ENCODE results near the gene PPP1R14B.
A peak's percentile ranks its signal among the peaks of the same experiment; 100 is the strongest.

Gene PPP1R14B

DNA sequence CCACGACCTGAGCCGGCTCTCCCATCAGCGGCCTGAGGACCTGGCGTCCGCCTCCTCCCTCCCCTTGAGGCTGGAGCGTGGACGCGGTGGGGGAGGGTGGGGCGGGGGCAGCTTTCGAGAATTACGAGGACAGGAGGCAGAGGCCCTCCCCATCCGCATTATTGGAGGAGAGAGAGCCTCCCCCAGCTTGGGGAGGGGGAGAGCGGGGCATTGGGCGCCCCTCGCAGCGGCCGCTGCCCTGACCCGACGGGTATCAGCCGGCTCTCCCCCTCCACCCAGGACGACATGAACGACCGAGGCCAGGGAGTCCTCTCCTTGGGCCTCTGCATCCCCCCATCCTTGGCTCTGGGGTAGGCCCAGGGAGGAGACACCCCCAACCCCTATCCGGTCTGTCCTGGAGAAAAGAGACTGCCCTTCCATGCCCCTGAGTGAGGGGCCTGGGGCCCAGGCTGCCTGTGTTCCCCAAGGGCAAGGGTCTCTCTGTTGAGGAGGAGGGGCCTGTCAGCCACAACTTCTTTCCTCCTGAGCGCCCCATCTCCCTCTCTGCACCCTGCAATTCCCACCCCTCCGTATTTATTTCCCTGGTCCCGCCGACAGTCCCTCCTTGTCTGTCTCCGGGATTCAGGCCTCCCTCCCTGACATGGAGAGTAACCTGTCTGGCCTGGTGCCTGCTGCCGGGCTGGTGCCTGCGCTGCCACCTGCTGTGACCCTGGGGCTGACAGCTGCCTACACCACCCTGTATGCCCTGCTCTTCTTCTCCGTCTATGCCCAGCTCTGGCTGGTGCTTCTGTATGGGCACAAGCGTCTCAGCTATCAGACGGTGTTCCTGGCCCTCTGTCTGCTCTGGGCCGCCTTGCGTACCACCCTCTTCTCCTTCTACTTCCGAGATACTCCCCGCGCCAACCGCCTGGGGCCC, 39.4 kb upstream of the PPP1R14B start:
- in situ Hi-C loops (cut with HindIII; ENCODE audit: low sequenced_read_pairs) = no loop called here
- H3K4me3 ChIP-seq (ENCODE audit: low read depth, low read length) = peak overlapping the region; percentile 71
- TF ChIP-seq, protein P1, sequence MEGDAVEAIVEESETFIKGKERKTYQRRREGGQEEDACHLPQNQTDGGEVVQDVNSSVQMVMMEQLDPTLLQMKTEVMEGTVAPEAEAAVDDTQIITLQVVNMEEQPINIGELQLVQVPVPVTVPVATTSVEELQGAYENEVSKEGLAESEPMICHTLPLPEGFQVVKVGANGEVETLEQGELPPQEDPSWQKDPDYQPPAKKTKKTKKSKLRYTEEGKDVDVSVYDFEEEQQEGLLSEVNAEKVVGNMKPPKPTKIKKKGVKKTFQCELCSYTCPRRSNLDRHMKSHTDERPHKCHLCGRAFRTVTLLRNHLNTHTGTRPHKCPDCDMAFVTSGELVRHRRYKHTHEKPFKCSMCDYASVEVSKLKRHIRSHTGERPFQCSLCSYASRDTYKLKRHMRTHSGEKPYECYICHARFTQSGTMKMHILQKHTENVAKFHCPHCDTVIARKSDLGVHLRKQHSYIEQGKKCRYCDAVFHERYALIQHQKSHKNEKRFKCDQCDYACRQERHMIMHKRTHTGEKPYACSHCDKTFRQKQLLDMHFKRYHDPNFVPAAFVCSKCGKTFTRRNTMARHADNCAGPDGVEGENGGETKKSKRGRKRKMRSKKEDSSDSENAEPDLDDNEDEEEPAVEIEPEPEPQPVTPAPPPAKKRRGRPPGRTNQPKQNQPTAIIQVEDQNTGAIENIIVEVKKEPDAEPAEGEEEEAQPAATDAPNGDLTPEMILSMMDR (IDR thresholded peaks at IDR 0.05; ENCODE audit: low read depth, low read length) = no peak
- DNase-seq (ENCODE audit: low read depth, low spot score) = no peak

DNA sequence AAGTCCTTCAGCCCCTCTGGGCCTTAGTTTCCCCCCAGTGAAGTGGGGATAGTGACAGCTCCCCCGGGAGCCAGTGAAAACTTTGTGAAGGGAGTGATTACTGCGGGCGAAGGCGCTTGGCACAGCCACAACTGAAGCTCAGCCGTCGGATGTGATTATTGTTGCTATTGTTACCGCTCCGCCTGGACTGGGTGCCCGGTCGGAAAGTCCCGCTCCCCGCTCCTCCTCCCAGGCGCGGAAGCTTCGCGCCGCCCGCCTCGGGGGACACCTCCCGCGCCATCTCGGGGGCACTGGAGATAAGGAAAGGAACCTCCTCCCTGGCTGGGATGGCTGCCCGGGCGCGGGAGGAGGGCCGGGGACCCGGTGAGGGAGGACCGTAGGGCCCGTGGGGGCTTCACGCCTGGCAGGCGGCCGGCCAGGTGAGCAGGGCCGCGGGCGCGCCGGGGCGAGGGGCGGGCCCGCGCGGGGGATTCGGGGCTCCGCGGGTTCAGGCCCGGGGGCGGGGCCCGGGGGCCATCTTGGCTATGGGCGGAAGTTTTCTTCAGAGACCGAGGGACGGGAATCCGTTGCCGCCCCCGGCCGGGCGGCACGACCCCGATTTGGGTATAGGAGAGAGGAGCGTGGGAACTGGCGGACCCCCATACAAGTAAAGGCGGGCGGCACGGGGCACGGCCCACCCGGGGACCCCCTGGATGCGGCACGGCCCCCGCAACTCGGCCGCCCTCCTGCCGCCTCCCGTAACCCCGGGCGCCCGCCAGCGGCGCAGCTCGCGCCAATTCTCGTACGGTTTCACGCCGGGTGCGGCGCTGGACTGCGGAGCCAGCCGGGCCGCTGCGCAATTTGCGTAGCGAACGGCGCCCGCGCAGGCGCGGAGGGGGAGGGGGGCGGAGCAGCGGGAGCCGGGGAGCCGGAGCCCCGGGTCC, 38.5 kb upstream of the PPP1R14B start, which contains the start of gene GPR137:
GPR137 (plus strand) TSS at position 887 of the 923 bp plus-strand sequence. CDS start 677 bp downstream, outside the sequence.
- H3K4me3 ChIP-seq (ENCODE audit: low read depth, low read length) = peak within 1 kb of the TSS; percentile 71
- in situ Hi-C loops (cut with HindIII; ENCODE audit: low sequenced_read_pairs) = no loop called here
- peak; percentile 65 for DNase-seq (ENCODE audit: low read depth, low spot score)
- TF ChIP-seq, protein P1 (IDR thresholded peaks at IDR 0.05; ENCODE audit: low read depth, low read length) = no peak

DNA sequence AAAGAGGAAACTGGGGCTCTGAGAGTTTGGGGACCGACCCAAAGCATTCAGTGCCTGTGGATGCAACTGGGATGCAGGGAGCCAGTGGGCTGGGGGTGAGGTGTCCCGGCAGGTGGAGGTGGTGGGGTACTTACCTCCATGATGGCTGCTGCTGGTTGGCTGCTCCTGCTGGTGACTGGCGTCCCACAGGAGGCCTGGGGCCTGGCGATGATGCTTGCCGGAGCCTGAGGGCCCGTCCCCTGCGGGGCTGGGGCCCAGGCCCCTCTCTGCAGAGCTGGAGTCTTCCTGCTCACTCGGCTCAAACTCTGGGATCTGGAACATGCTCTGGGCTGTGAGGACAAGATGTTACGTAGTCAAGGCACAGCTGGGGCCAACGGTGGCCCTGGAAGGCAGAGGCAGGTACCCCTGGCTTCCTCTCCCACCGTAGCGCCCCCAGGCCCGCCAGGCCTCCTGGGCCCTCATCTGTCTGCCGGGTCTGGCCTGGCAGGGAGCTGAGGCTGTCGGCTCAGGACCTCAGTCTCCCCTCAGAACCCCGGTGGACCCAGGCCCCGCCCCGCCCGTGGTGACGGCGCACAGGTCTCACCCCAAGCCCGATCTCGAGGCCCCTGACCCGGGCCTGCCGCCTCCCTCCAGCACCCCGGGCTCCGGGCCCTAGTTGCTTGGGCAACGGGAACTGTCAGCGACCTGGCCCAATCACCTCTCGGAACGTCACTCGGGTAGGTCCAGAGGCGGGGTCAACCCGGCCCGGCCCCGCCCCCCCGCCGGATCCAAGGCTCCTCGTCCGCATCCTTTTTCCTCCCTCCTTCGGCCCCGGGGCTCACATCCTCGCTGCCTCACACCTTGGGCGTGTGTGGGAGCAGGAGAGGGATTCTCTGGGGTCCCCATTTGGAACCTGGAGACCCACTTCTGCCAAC, 37.6 kb upstream of the PPP1R14B start, which contains the start of gene BAD:
BAD (minus strand) TSS at position 618 of the 914 bp plus-strand sequence; CDS start at position 321, 297 bp downstream.
- peak; percentile 90 for DNase-seq (ENCODE audit: low read depth, low spot score)
- TF ChIP-seq, protein P1 (IDR thresholded peaks at IDR 0.05; ENCODE audit: low read depth, low read length) = no peak
- peak within 1 kb of the TSS; percentile 71 for H3K4me3 ChIP-seq (ENCODE audit: low read depth, low read length)
- in situ Hi-C loops (cut with HindIII; ENCODE audit: low sequenced_read_pairs) = no loop called here

DNA sequence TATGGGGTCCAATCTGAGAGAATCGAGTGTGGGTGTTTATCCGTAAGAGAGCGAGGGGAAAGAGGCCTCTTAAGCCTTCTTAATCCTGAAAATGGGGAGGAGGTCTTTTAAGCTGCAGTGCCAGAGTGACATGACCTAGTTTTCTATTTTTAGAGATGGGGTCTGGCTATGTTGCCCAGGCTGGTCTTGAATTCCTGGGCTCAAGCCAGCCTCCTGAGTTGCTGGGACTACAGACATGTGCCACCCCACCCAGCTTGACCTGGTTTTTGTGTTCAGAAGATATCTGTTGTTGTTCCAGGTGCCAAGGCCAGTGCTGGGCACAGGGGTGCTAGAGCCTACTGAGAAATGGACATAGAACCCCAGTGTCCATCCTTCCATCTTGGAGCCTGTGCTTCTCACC, 36.3 kb upstream of the PPP1R14B start:
- DNase-seq (ENCODE audit: low read depth, low spot score) = no peak
- in situ Hi-C loops (cut with HindIII; ENCODE audit: low sequenced_read_pairs) = no loop called here
- no peak overlapping the region for H3K4me3 ChIP-seq (ENCODE audit: low read depth, low read length)
- TF ChIP-seq, protein P1 (IDR thresholded peaks at IDR 0.05; ENCODE audit: low read depth, low read length) = no peak

DNA sequence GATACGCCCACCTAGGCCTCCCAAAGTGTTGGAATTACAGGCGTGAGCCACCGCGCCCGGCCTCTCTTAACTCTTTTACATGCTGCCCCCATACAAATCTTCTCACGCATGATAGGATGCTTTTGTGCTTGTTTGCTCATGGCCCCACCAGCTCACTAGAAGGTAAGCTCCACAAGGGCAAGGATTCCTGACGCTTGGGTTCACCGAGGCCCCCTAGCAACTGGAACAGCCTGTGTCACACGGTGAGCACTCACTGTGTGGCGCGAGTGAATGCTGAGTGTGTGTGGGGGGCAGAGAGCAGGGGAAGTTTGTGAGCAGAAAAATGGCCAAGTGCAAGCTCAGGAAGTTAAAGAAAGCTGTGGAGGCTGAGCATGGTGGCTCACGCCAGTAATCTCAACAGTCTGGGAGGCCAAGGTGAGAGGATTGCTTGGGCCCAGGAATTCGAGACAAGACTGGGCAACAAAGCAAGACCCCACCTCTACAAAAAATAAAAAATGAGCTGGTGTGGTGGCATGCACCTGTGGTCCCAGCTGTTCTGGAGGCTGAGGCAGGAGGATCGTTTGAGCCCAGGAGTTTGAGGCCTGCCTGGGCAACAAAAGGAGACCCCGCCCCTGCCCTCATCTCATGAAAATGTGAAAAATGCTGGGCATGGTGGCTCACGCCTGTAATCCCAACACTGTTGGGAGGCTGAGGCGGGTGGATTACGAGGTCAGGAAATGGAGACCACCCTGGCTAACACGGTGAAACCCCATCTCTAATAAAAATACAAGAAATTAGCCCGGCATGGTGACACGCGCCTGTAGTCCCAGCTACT, 35.4 kb upstream of the PPP1R14B start:
- DNase-seq (ENCODE audit: low read depth, low spot score) = no peak
- TF ChIP-seq, protein P1 (IDR thresholded peaks at IDR 0.05; ENCODE audit: low read depth, low read length) = no peak
- in situ Hi-C loops (cut with HindIII; ENCODE audit: low sequenced_read_pairs) = no loop called here
- no peak overlapping the region for H3K4me3 ChIP-seq (ENCODE audit: low read depth, low read length)
